Measurements from ENCODE around the gene OR52K2. TPM values are rescaled to one million over a fixed set of nuclear protein-coding genes. Genes with fewer than 3 reads are reported as not detected.
"Not testable (repeated sequence)": the region's sequence is repeated elsewhere in the genome, so short reads cannot be mapped to it uniquely, and the experiment has no call there.

Gene OR52K2
- not detected for total RNA-seq
- long read RNA-seq: 0 reads

- intact Hi-C loops (cut with DNase I): no loop called here
- no peak for DNase-seq (ENCODE audit: missing footprints)
- no peak for ATAC-seq
Measured at GRCh38 chr11:4448995-4449394, at the start of gene OR52K2. Gene OR52K2 (plus strand): TSS chr11:4449295. CDS start chr11:4449340, 45 bp downstream.

- intact Hi-C loops (cut with DNase I); DNase-seq (ENCODE audit: missing footprints); ATAC-seq: not testable (repeated sequence)
Measured at GRCh38 chr11:4406206-4406605, 42.9 kb upstream of the OR52K2 start.

- intact Hi-C loops (cut with DNase I): no loop called here
- DNase-seq (ENCODE audit: missing footprints) (no peak), ATAC-seq (no peak)
Measured at GRCh38 chr11:4416306-4416705, 32.8 kb upstream of the OR52K2 start.

- intact Hi-C loops (cut with DNase I): no loop called here
- DNase-seq (ENCODE audit: missing footprints) (no peak), ATAC-seq (no peak)
Measured at GRCh38 chr11:4416816-4417215, 32.3 kb upstream of the OR52K2 start.

- ATAC-seq (no peak), DNase-seq (ENCODE audit: missing footprints) (no peak)
- intact Hi-C loops (cut with DNase I): no loop called here
Measured at GRCh38 chr11:4418403-4418802, 30.7 kb upstream of the OR52K2 start.

GRCh38 chr11:4430051-4430450 lies 19.0 kb upstream of the OR52K2 start:
- no peak for DNase-seq (ENCODE audit: missing footprints)
- no peak for ATAC-seq
- intact Hi-C loops (cut with DNase I): no loop called here

GRCh38 chr11:4433856-4434255 lies 15.2 kb upstream of the OR52K2 start:
- intact Hi-C loops (cut with DNase I): no loop called here
- ATAC-seq (no peak), DNase-seq (ENCODE audit: missing footprints) (no peak)

GRCh38 chr11:4436411-4436810 lies 12.7 kb upstream of the OR52K2 start:
- no peak for DNase-seq (ENCODE audit: missing footprints)
- intact Hi-C loops (cut with DNase I): no loop called here
- no peak for ATAC-seq

GRCh38 chr11:4441515-4441914 lies 7.6 kb upstream of the OR52K2 start:
- no peak for ATAC-seq
- intact Hi-C loops (cut with DNase I): no loop called here
- DNase-seq (ENCODE audit: missing footprints): no peak

- ATAC-seq: no peak
- intact Hi-C loops (cut with DNase I): no loop called here
Measured at GRCh38 chr11:4443232-4443891, 5.7 kb upstream of the OR52K2 start.

GRCh38 chr11:4453118-4453517 lies 4.0 kb downstream of the OR52K2 start:
- no peak for ATAC-seq
- DNase-seq (ENCODE audit: missing footprints): no peak
- intact Hi-C loops (cut with DNase I): no loop called here

More at GRCh38 chr11:4443232-4443891, 5.7 kb upstream of the OR52K2 start:
- no peak for DNase-seq (ENCODE audit: missing footprints)

- ATAC-seq (no peak), DNase-seq (ENCODE audit: missing footprints) (peak; percentile 27)
- intact Hi-C loops (cut with DNase I): no loop called here
Measured at GRCh38 chr11:4454021-4454420, 4.9 kb downstream of the OR52K2 start.

GRCh38 chr11:4455419-4455818 lies 6.3 kb downstream of the OR52K2 start:
- peak; percentile 52 for ATAC-seq
- intact Hi-C loops (cut with DNase I): no loop called here
- DNase-seq (ENCODE audit: missing footprints): peak; percentile 22

- intact Hi-C loops (cut with DNase I): no loop called here
- ATAC-seq (peak; percentile 65), DNase-seq (ENCODE audit: missing footprints) (peak; percentile 67)
Measured at GRCh38 chr11:4459500-4459899, 10.4 kb downstream of the OR52K2 start.

- intact Hi-C loops (cut with DNase I): no loop called here
- DNase-seq (ENCODE audit: missing footprints): no peak
- no peak for ATAC-seq
Measured at GRCh38 chr11:4460151-4460550, 11.1 kb downstream of the OR52K2 start.

- intact Hi-C loops (cut with DNase I): no loop called here
- no peak for ATAC-seq
- no peak for DNase-seq (ENCODE audit: missing footprints)
Measured at GRCh38 chr11:4464216-4465159, 15.4 kb downstream of the OR52K2 start.

- intact Hi-C loops (cut with DNase I): no loop called here
- no peak for ATAC-seq
Measured at GRCh38 chr11:4465407-4465806, 16.3 kb downstream of the OR52K2 start.

GRCh38 chr11:4466131-4466870 lies 17.2 kb downstream of the OR52K2 start:
- intact Hi-C loops (cut with DNase I): no loop called here
- peak; percentile 27 for DNase-seq (ENCODE audit: missing footprints)
- no peak for ATAC-seq

More at GRCh38 chr11:4465407-4465806, 16.3 kb downstream of the OR52K2 start:
- no peak for DNase-seq (ENCODE audit: missing footprints)

- DNase-seq (ENCODE audit: missing footprints) (no peak), ATAC-seq (no peak)
- intact Hi-C loops (cut with DNase I): no loop called here
Measured at GRCh38 chr11:4466871-4467442, 17.9 kb downstream of the OR52K2 start.

Measured in Right ventricle myocardium inferior (tissue), 1 donor.